Activated CD4-positive, alpha-beta T cell treated with anti-CD3 and anti-CD28 coated beads, Interleukin-2, amount 10 ng/mL, durations not matched to agents 24 days and 14 days (primary cell): Measurements from ENCODE around the gene PTTG1IP. TPM values are rescaled to one million over a fixed set of nuclear protein-coding genes. Genes with fewer than 3 reads are reported as not detected.
"Not testable (repeated sequence)": the region's sequence is repeated elsewhere in the genome, so short reads cannot be mapped to it uniquely, and the experiment has no call there.

Experiments used
- DNase-seq: peaks from one replicate; pipeline ENCODE4 v3.0.0; 2022
- H3K27ac Mint-ChIP-seq: one replicate; pipeline ENCODE4 v1.8.0; 2022; ENCODE audit warnings: mild to moderate bottlenecking, mixed read lengths
- H3K27me3 Mint-ChIP-seq: one replicate; pipeline ENCODE4 v1.8.0; 2022; ENCODE audit warnings: mixed read lengths
- H3K36me3 Mint-ChIP-seq: one replicate; pipeline ENCODE4 v1.8.0; 2022; ENCODE audit warnings: low read depth, mild to moderate bottlenecking, mixed read lengths
- H3K4me1 Mint-ChIP-seq: one replicate; pipeline ENCODE4 v1.8.0; 2021; ENCODE audit warnings: mixed read lengths
- H3K4me3 Mint-ChIP-seq: one replicate; pipeline ENCODE4 v1.8.0; 2022; ENCODE audit warnings: mild to moderate bottlenecking, moderate library complexity, mixed read lengths
- H3K9me3 Mint-ChIP-seq: one replicate; pipeline ENCODE4 v1.8.0; 2021; ENCODE audit warnings: mixed read lengths
- intact Hi-C: fragments of 100-400 bp; cut with micrococcal nuclease; formaldehyde crosslinking; loops from one replicate; pipeline ENCODE4 v1.15.1; 2023
- total RNA-seq: library from RNA; stranded (reverse); gene quantifications from 2 replicates; pipeline ENCODE4 v1.2.3, GENCODE V29; 2022

PTTG1IP gene
- total RNA-seq, 1 donor from 2014 or later = 46.5 TPM

DNA sequence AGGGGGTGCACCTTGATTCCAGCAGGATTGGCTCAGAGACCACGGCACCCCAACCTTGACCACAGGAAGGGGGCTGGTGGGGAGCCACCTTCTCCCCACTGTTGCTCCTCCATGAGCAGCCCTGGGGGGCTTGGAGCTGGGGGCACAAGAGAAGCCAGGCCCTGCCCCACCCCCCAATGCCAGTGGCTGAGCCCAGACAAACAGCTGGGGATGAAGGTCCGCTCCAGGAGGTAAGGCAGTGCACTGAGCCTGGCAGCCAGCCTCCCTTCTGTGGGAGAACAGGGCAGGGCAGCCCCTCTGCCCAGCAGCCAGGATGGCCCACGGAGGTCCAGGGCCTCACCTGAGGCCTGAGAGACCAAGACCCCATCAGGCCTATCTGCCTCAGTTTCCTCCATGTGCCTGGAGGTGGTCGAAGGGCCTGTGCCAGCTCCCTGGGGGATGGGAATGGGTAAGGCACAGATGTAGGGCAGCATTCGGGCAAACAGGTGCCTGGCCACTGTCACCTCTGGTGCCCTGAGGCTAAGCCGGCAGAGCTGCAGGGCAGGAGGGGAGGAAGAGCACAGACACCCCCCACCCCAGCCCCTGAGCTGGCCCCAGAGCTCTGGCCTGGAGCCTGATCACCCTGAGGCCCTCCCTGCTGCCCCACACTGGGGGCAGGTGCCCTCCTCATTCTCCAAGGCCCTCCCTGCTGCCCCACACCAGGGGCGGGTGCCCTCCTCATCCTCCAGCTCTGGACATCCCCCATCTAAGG lies 40.1 kb upstream of the PTTG1IP start:
- peak overlapping the region; percentile 89 for H3K27ac Mint-ChIP-seq
- intact Hi-C loops = loop anchor here (2.0 kb wide), 1 partner anchor 39 kb away; no protein-coding TSS in a partner anchor
- peak overlapping the region; percentile 94 for H3K4me3 Mint-ChIP-seq
- peaks cover 40% of the 10 kb centered on the region for H3K36me3 Mint-ChIP-seq
- DNase-seq = no peak
- no peaks in the 10 kb centered on the region for H3K27me3 Mint-ChIP-seq
- H3K4me1 Mint-ChIP-seq = peaks cover 71% of the 10 kb centered on the region
- H3K9me3 Mint-ChIP-seq = no peaks in the 10 kb centered on the region

DNA sequence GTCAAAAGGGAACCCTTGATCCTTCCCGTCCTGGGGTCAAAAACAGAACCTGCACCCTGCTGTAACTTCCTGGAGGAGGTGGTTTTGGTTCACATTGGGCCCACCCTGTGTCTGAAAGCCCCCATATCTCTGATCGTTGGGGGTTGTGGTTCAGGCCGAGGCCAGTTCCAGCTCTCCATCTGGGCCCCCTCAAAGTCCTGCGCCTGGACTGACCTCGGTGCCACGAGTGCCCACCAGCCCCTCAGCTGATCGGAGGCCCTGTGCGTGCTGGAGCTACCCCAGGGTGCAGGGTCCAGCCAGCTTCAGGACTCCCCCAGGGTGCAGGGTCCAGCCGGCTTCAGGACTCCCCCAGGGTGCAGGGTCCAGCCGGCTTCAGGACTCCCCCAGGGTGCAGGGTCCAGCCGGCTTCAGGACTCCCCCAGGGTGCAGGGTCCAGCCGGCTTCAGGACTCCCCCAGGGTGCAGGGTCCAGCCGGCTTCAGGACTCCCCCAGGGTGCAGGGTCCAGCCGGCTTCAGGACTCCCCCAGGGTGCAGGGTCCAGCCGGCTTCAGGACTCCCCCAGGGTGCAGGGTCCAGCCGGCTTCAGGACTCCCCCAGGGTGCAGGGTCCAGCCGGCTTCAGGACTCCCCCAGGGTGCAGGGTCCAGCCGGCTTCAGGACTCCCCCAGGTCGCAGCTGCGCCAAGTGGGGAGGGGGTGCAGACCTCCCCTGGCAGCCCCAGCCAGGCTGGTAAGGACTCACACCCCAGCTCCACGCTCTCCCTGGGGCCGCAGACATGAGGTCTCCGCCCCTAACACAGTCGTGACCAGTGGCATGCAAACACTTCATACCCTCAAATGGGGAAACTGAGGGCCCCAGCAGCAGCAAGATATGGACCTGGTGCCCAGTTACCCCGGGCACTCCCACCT lies 39.3 kb upstream of the PTTG1IP start:
- DNase-seq, intact Hi-C loops, H3K9me3 Mint-ChIP-seq, H3K27me3 Mint-ChIP-seq: not testable (repeated sequence)
- Mint-ChIP-seq H3K4me1 (peaks cover 67% of the 10 kb centered on the region), H3K36me3 (peaks cover 39% of the 10 kb centered on the region), H3K4me3 (peak overlapping the region; percentile 94), H3K27ac (peak overlapping the region; percentile 89)

GRCh38 chr21:44912158-44912473 lies 38.6 kb upstream of the PTTG1IP start:
- peak overlapping the region; percentile 67 for H3K4me3 Mint-ChIP-seq
- peaks cover 60% of the 10 kb centered on the region for H3K4me1 Mint-ChIP-seq
- H3K27ac Mint-ChIP-seq = peak overlapping the region; percentile 76
- no peak for DNase-seq
- H3K36me3 Mint-ChIP-seq = peaks cover 33% of the 10 kb centered on the region
- no peaks in the 10 kb centered on the region for H3K27me3 Mint-ChIP-seq
- no peaks in the 10 kb centered on the region for H3K9me3 Mint-ChIP-seq
- intact Hi-C loops = no loop called here

DNA sequence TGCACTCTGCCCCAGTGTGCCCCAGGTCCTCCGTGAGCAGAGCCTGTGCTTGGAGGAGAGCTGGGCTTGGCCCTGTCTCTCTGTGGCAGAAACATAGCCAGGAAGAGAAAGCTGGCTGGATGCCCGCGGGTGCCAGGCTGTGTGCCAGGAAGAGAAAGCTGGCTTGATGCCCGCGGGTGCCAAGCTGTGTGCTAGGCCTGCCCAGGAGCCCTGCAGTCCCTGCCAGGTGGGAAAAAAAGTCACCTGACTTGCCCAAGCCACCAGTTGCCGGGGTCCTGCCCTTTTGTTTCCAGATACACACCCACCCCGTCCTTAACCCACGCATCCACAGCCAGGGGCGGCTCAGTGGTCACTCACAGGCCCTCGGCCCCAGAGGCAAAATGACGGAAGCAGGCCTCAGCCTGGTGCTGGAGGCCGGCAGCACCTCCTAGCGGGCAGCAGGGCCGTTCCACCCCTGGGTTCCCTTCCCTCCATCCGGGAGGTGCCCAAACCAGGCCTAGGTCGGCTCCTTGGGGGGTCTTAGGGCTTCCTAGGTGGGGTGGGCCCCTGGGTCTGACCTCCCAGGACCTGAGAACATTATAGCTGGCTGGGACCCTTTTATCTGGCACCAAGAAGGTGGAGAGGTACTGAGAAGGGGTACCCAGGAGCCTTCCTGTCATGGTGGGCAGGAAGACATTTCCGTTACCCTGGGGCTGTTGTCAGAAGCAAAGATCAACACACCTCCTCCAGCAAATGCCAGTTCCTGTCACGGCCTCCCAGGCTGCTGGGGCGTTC lies 38.1 kb upstream of the PTTG1IP start:
- peak; percentile 86 for DNase-seq
- H3K4me1 Mint-ChIP-seq = peaks cover 55% of the 10 kb centered on the region
- peaks cover 29% of the 10 kb centered on the region for H3K36me3 Mint-ChIP-seq
- H3K27ac Mint-ChIP-seq = peak overlapping the region; percentile 76
- H3K9me3 Mint-ChIP-seq = no peaks in the 10 kb centered on the region
- H3K27me3 Mint-ChIP-seq = no peaks in the 10 kb centered on the region
- H3K4me3 Mint-ChIP-seq = peak overlapping the region; percentile 67
- intact Hi-C loops = loop anchor here (2.0 kb wide), 1 partner anchor 19 kb away; no protein-coding TSS in a partner anchor

DNA sequence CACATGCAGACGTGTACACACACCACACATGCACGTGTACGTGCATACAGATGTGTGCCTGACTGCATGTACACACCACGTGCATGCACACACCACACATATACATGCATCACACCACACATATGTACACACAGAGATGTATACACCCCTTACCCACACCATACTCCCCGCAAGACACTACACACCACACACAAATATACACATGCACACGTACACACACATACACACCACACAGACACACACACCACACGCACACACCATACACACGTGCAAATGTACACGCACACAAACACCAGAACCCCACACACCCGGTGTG lies 37.5 kb upstream of the PTTG1IP start:
- H3K36me3 Mint-ChIP-seq = peaks cover 32% of the 10 kb centered on the region
- H3K27ac Mint-ChIP-seq = peak overlapping the region; percentile 76
- H3K27me3 Mint-ChIP-seq = no peaks in the 10 kb centered on the region
- intact Hi-C loops = loop anchor here (2.0 kb wide), 1 partner anchor 18 kb away; no protein-coding TSS in a partner anchor
- peaks cover 54% of the 10 kb centered on the region for H3K4me1 Mint-ChIP-seq
- peak overlapping the region; percentile 67 for H3K4me3 Mint-ChIP-seq
- no peak for DNase-seq
- no peaks in the 10 kb centered on the region for H3K9me3 Mint-ChIP-seq

DNA sequence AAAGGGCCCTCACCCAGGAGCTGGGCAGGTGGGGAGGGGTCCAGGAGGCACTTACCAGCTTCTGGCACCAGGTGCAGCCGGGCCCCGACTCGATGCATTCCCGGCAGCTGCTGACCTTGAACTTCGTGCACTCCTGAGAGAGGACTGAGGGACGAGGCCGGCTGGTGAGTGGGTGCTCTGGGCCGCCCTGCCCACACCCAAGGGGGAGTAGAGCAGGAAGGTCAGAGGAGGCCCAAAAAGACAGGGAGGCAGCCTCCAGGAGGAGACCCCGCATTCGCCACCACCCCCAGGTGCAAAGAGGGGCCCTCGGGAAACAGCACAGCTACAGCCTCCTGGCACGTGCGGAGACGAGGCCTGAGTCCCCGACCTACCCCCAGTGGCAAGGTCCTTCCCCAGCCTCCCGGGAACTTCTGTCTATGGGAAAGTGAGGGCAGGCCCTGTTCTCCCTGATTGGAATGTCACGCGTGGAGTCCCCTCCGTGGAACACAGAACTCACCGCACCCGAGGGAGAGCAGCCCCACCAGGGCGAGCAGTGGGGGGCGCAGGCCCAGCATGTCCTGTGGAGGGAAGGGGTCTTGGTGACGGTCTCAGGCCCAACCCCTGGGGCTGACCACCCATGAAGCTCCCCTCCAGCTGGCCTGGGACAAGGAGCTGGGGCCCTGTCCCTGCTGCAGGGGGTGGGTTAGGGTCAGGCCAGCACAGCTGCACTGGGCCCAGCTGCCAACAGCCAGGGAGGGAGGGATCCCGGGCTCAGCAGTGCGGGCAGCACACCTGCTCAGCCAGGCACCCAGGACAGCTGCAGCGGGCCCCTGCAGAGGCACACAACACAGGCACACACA lies 37.0 kb upstream of the PTTG1IP start:
- Mint-ChIP-seq H3K27ac (peak overlapping the region; percentile 76), H3K4me3 (peak overlapping the region; percentile 67), H3K36me3 (peaks cover 33% of the 10 kb centered on the region), H3K4me1 (peaks cover 49% of the 10 kb centered on the region), H3K9me3 (no peaks in the 10 kb centered on the region), H3K27me3 (no peaks in the 10 kb centered on the region)
- no peak for DNase-seq
- intact Hi-C loops = loop anchor here (2.0 kb wide), 1 partner anchor 18 kb away; no protein-coding TSS in a partner anchor

DNA sequence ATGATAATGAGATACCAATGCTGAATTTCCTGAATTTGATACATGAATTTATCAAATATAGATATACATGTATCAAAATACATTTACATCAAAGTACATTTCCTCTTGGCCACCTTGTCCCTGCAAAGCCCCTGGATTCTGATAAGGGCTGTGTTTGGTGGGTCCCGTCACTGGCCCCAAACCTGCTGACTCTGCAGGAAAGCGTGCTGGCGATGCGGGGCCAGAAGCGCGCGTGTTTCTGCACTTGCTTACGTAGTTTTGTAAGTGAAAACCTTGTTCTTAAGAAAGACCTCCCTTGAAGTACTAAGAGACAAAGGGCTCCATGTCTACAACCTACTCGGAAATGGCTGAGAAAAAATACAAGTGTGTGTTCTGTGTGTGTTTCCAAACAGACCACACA lies 36.2 kb upstream of the PTTG1IP start:
- no peak for DNase-seq
- H3K36me3 Mint-ChIP-seq = peaks cover 34% of the 10 kb centered on the region
- H3K4me1 Mint-ChIP-seq = peaks cover 43% of the 10 kb centered on the region
- peak overlapping the region; percentile 56 for H3K27ac Mint-ChIP-seq
- H3K4me3 Mint-ChIP-seq = peak overlapping the region; percentile 28
- no peaks in the 10 kb centered on the region for H3K9me3 Mint-ChIP-seq
- intact Hi-C loops = loop anchor here (2.0 kb wide), 1 partner anchor 17 kb away; no protein-coding TSS in a partner anchor
- H3K27me3 Mint-ChIP-seq = no peaks in the 10 kb centered on the region

DNA sequence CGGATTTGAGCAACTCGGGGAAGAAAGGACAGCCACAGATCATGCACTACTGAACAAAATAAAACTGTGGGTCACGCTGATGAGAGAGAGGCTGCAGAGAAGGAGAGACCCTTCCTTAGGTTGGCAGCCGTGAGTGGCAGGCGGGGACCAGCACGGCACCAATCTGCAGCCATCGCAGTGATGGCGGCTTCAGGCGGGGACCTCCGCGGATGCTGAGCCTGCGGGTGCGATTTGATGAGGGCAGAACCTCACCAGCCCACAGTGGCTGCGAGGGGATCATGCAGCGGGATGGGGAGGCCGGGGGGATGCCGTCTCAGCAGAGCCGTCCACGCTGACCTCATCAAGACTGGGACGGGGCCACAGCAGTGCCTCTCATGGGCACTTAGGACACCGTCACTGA lies 35.4 kb upstream of the PTTG1IP start:
- Mint-ChIP-seq H3K4me3 (no peak overlapping the region), H3K4me1 (peaks cover 40% of the 10 kb centered on the region), H3K9me3 (no peaks in the 10 kb centered on the region), H3K27me3 (no peaks in the 10 kb centered on the region), H3K27ac (peak overlapping the region; percentile 74), H3K36me3 (peaks cover 38% of the 10 kb centered on the region)
- intact Hi-C loops = no loop called here
- no peak for DNase-seq

DNA sequence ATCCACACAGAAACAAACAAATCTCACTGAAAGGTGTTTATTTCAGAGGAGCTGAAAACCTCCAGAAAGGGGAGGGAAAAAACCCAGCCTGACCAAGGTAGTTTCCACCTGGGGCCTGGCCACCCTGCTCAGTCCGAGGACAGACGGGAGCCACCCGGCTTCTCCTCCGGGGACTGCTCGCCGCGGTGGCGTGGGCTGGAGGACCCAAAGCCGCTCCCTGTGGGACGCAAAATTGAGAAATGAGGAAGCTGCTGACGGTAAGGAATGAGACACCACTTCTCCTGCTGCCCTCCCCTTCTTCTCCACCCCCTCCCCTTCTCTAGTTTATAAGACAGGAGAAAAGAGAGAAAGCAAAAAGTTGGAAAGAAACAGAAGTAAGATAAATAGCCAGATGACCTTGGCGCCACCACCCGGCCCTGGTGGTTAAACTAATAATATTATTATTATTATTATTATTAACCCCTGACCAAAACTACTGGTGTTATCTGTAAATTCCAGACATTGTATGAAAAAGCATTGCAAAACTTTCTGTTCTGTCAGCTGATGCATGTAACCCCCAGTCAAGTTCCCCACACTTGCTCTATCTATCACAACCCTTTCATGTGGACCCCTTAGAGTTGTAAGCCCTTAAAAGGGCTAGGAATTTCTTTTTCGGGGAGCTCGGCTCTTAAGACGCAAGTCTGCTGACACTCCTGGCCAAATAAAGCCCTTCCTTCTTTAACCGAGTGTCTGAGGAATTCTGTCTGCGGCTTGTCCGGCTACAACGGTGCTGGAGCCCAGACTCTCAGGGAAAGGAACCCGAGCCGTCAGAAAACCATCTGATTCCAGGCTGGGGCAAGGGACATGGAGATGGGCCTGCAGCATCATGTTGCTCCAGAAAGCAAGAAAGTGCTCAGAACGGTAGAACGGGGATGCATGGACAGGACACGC lies 34.7 kb upstream of the PTTG1IP start:
- DNase-seq = no peak
- no peak overlapping the region for H3K4me3 Mint-ChIP-seq
- no peaks in the 10 kb centered on the region for H3K27me3 Mint-ChIP-seq
- intact Hi-C loops = no loop called here
- no peaks in the 10 kb centered on the region for H3K9me3 Mint-ChIP-seq
- H3K27ac Mint-ChIP-seq = peak overlapping the region; percentile 46
- peaks cover 43% of the 10 kb centered on the region for H3K36me3 Mint-ChIP-seq
- peaks cover 35% of the 10 kb centered on the region for H3K4me1 Mint-ChIP-seq

DNA sequence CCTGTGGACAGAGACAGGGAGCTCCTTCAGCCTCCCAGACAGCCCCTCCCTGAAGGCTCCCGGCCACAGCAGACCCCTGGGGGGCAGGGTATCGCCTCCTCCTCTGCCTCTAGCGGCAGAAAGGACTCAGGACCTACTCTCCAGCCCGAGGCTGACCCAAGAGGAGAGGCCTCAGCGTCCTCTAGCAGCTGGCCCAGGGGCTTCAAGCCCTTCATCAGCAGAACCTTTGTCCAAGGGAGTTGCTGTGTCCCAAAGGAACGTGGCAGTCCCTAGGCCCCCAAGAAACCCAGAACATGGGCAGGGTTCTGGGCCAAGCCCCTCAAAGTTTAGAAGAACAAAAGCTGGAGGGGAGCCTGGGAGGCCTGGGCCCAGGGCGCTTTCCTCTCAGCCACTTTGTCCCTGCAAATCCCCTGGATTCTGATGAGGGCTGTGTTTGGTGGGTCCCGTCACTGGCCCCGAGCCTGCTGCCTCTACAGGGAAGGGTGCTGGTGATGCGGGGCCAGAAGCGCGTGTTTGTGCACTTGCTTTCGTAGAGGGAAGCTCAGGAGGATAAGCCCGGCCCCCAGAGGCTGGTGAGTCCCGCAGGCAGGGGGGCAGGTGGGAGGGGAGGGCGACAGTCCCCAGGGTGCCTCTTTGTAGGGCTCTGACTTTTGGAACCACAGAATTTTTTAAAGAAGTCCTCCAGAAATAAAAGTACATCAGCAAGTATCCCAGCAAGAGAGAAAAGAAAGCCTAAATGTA lies 33.9 kb upstream of the PTTG1IP start:
- Mint-ChIP-seq H3K4me1 (peaks cover 33% of the 10 kb centered on the region), H3K36me3 (peaks cover 51% of the 10 kb centered on the region), H3K27me3 (no peaks in the 10 kb centered on the region), H3K4me3 (no peak overlapping the region), H3K9me3 (no peaks in the 10 kb centered on the region), H3K27ac (no peak overlapping the region)
- intact Hi-C loops = no loop called here
- DNase-seq = no peak

- intact Hi-C loops = no loop called here
- Mint-ChIP-seq H3K27me3 (no peaks in the 10 kb centered on the region), H3K27ac (no peak overlapping the region), H3K9me3 (no peaks in the 10 kb centered on the region), H3K4me3 (no peak overlapping the region), H3K36me3 (peaks cover 61% of the 10 kb centered on the region), H3K4me1 (peaks cover 22% of the 10 kb centered on the region)
- DNase-seq = no peak
Observed at GRCh38 chr21:44905728-44906090, 32.2 kb upstream of the PTTG1IP start.
